Measurements from ENCODE around the gene SYCP2.
"Not testable (repeated sequence)": the region's sequence is repeated elsewhere in the genome, so short reads cannot be mapped to it uniquely, and the experiment has no call there.

Gene SYCP2, protein sequence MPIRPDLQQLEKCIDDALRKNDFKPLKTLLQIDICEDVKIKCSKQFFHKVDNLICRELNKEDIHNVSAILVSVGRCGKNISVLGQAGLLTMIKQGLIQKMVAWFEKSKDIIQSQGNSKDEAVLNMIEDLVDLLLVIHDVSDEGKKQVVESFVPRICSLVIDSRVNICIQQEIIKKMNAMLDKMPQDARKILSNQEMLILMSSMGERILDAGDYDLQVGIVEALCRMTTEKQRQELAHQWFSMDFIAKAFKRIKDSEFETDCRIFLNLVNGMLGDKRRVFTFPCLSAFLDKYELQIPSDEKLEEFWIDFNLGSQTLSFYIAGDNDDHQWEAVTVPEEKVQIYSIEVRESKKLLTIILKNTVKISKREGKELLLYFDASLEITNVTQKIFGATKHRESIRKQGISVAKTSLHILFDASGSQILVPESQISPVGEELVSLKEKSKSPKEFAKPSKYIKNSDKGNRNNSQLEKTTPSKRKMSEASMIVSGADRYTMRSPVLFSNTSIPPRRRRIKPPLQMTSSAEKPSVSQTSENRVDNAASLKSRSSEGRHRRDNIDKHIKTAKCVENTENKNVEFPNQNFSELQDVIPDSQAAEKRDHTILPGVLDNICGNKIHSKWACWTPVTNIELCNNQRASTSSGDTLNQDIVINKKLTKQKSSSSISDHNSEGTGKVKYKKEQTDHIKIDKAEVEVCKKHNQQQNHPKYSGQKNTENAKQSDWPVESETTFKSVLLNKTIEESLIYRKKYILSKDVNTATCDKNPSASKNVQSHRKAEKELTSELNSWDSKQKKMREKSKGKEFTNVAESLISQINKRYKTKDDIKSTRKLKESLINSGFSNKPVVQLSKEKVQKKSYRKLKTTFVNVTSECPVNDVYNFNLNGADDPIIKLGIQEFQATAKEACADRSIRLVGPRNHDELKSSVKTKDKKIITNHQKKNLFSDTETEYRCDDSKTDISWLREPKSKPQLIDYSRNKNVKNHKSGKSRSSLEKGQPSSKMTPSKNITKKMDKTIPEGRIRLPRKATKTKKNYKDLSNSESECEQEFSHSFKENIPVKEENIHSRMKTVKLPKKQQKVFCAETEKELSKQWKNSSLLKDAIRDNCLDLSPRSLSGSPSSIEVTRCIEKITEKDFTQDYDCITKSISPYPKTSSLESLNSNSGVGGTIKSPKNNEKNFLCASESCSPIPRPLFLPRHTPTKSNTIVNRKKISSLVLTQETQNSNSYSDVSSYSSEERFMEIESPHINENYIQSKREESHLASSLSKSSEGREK (N-terminal part only)

DNA sequence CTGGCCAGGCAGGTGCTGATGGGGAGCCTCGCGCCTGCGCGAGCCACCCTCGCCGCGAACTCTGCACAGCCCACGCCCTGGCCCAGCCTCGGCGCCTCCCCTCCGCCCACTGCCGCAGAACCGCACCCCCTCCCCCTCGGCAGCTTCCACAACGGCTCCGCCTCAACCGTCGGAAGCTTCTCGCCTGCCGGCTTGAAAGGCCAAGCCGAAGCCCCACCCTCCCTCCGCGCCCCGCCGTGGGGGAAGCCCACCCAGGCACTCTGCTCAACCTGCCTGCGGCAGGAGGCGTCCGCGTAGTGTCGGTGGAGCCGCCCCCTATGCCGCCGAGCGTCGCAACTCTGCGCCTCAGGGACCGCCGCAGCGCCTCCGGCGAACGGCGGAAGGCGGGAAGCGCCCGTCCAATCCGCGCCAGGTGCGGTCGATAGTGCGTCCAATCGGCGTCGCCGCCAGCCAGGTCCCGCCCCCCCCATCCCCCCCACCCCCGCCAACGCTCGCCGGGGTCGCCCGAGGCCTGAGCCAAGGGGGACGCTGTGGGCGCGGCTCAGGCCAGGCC lies at the start of gene SYCP2:
Gene SYCP2 (minus strand): TSS at position 342 of the 553 bp plus-strand sequence. CDS start 11,224 bp downstream, outside the sequence.
- peak in 28 of 58 donors; percentile 14 to 83 (median 53) for DNase-seq

DNA sequence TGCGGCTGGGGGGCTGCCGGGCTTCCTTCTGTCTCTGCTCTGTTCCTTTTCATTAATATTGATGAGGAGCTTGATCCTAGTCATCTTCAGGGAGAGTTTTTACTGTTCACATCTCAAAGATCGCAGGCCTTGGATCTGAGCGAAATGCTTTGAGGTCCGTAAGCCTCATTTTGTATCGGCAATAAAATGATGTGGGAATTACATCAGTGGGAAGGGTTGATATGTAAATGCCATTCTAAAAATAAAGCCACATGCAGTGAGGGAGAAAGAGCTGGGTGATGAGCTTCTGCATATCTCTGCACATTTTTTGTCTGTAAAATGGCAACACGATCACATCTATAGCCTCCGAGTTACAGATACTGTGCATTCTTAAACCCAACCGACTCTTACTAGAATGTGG lies 49.6 kb upstream of the SYCP2 start:
- DNase-seq: no peak

DNA sequence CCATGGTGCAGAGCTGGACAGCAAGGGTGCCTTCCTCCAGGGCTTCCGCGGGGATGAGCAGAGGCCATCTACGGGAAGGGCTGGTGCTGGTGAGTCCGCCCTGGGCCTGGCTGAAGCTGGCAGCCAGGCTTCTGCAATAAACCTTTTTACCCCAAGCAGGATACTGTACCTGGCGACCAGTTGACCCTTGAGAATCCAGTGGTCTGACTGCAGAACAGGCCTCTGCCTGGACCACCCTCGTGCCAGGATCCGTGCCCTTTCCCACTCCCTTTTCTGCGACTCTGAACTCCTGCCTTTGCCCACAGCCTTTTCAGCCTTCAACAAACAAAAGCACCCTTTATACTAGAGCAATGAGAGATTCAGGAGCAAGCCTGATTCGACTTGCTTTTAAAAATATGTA lies 43.6 kb upstream of the SYCP2 start:
- peak in 20 of 58 donors; percentile 1 to 60 (median 27) for DNase-seq

DNA sequence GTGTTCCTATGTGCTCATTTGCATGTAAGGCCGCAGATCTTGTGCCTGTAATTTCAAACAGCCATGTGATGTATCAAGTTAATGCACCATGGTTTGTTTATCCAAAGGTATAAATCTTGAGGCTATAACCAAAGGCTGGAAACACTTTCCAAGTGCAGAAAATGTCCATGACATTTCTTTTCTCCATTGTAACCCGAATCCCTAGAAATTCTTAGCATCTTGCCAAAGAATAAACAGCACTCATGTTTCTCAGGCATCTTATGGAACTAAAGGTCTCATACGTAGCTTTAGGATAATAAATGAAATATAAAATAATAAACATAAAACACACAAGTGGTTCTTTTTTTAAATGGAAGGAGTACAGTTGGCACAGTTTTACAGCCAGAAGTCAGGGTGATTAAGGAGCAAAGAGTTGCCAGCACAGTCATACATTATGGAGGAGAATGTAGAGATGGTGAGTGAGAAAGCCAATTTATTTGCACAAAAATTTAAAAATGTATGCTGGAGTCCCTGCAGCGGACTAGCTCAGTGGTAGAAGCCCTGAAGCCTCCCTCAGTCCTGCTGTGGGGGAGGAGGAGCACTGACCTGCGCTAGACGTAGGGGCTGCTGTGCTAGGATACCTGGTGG lies 42.8 kb upstream of the SYCP2 start:
- no peak for DNase-seq

DNA sequence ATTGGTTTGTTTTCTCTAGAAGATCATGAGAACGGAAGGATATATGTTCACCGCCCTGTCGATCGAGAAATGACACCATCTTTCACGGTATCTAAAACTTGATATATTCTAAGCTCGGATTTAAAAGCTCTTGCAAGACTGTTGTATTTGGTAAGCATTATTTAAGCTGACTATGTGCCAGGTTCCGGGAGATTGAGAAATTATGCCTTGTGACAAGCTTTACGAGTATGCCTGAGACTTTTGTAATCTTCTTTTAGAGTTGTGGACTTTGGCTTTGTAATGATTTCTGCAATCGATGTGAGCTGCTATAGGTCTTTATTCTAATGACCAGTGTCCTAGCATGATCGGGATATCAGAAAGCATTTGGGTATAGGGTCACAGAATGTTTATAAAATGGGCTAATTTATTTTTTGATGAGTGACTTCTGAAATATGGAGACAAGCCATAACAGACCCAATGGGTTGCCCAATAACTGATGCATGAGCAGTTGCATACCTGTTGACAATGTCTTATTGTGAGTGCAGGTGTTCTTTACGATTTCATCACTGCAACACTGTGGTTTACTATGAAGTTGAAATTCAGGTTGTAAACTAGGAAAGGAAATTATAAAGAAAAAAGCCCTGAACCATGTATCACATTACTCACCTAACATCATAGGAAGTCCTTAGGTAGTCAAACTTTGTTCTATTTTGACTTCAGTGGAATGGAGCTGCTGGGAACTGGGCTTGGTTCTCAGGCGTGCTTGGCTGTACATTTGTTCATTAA lies 38.8 kb upstream of the SYCP2 start:
- DNase-seq: no peak

DNA sequence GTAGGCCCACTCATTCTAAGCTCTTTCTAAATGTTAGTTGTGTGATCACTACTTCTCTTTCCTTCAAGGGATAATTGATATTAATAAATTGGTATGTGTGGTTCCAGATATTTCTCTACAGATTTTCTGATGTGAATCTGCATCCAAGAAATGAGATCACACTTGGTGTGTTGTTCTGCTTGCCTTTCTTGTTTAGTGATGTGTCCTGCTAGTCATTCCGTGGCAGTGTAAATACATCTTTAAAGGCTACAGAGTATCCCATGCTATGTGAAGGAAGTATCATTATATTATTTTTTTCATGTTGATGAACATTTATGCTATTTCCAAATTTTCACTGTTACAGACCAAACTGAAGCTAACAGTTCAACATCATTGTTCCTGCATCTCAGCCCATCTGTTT lies 38.0 kb upstream of the SYCP2 start:
- no peak for DNase-seq

DNA sequence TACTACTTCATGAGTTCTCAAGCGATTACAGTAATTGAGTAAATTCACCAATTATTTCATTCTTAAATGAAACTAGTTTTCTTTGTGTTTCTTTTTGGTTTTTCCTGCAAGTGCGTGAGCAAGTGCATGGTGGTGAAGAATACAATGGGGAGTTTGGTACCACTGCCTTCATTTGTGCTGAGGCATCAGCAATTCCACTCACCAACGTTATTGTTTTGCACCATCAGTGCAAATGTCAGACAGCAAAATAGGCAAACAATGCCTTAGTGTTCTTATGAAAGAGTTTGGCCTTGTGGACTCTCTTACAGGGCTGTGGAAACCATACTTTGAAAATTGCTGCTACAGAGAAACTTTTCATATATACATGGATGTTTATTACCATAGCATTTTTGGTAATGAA lies 33.0 kb upstream of the SYCP2 start:
- DNase-seq: peak in 10 of 58 donors; percentile 13 to 78 (median 32)

DNA sequence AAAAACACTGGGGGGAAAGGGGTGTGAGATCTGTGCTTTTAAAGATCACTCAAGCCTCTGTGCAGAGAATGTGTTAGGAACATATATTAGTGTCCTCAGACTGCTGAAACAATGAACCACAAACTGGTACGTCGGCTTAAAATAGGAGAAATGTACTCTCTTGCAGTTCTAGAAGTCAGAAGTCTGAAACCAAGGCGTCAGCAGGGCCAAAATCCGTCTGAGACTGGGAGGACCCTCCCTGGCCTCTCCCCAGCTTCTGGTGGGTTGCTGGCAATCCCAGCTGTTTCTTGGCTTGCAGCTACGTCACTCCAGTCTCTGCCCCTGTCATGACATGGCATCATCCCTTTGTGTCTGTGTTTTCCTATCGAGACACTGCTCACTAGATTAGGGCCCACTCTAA lies 28.7 kb upstream of the SYCP2 start:
- DNase-seq: no peak

DNA sequence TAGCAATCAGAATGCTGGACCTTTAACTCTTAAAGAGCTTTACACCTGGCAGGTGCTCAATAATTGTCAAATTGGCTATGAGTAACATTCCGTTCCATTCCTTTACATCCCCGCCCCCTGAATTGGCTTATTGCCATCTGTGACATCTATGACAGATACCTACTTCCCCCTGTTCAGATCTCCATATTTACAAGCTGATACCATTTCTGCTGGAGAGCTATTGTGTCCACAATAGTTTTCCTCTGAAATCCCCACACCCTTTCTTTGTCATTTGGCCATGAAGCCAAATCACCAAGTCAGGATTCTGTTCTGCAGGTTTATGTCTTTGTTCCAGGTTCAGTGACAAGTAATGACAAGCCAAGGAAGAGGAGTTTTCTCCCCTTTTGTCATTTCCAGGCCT lies 28.0 kb upstream of the SYCP2 start:
- DNase-seq: no peak

DNA sequence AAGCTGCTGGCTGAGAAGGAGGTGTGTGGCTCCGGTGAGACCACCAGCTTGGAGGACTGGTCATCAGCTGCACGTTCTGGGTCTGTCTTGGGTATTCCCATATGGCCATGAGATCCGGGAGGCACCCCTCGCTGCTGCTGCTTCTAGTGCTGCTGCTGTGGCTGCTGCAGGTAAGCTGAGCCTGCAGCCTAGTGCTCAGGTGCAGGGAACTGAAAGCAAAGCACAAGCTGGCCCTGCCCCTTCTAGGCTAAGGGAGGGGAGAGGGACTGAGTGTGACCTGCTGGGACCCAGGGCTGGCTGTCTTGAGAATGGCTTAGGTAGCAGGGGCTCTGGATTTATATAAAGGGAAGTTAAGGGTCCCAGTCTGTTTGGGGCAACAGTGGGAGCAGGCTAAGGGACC lies 25.2 kb upstream of the SYCP2 start:
- no peak for DNase-seq

DNA sequence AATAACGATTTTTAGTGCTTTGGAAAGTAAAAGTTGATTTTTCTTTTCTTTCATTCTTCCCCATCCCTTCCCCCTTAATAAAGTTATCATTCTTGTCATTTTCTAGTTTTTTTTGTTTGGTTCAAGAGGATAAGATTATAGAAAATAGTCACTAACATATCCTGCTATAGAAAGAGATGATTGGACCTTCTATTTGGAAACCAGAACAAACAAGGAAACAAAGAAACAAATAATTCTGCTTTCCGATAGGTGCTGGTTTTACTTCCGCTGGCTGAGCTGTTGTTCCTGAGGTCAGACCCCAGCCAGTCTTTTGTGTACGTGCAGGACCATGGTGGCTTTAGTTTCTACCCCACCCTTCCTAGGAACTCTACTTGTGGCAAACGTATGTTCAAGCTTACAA lies 24.7 kb upstream of the SYCP2 start, which contains the start of gene CDH26:
Gene CDH26 (plus strand): TSS at position 301 of the 400 bp plus-strand sequence. CDS start 304 bp downstream, outside the sequence.
- DNase-seq: no peak

DNA sequence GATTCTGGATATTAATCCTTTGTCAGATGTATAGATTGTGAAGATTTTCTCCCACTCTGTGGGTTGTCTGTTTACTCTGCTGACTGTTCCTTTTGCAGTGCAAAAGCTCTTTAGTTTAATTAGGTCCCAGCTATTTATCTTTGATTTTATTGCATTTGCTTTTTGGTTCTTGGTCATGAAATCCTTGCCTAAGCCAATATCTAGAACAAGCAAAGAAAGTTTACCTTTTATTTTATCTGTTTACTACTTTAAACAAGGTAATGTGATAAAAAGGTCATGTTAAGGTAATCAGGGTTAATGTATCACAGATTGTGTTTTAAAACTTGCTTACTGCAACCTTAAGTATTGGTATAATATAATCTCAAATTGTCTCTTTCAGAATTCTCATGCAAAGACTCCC lies 24.1 kb upstream of the SYCP2 start:
- DNase-seq: not testable (repeated sequence)

DNA sequence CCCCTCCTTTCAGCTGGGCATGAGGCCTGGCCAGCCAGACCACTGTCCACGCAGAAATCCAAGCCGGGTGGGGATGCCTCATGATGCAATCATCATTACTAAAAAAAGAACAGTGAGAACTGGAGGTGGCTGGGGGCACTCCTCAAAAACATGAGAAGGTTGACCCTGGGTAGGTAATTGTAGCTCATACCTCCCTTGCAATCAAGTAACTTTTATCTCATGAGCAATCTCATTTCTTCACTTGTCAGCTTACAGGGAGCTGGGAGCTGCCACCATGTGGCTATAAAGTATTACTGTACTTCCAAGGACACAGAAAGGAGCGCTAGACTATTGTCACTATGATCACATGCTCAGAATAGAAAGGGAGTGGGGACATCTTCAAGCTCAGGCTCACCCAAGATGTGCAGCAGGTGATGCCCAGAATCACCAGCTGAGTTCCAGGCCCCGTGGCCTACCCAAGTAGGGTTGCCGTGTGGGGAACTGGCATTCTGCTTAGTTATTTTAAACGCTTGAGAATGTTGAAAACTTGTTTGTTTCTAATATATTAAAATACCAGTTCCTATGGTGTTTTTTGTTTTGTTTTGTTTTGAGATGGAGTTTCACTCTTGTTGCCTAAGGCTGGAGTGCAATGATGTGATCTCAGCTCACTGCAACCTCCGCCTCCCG lies 21.8 kb upstream of the SYCP2 start:
- peak in 8 of 58 donors; percentile 11 to 74 (median 24) for DNase-seq

DNA sequence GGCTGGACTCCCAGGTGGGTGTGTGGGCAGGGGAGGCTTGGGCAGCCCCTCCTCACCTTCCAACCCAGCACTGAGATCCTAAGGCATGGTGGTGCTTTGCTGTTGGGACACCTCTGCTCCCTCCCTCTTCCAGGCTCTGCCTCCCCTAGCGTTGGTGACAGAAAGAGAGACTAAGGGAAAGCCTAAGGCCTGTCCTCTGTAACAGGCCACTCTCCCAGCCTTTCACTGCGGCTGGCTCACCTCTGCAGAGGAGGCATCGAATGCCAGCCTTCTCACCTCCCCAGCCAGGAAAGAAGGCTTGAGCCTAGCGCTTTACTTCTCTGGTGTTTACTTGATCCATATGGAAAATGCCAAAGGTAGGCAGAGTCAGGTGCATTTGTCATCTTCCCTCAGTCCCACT lies 21.3 kb upstream of the SYCP2 start:
- no peak for DNase-seq

DNA sequence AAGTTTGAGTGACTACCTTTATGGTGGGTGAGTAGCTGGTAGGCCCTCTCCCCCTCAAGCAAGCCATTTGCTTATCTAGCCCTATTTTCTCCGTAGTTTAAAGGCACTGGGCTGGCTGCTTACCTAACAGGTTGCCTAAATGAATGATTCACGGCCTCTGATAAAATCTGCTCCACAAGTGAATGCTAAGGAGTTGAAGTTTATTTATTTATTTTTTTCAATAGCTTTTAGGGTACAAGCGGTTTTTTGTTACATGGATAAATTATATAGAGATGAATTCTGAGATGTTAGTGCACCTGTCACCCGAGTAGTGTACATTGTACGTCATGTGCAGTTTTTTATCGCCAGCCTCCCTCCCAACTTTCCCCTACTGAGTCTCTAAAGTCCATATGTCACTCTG lies 16.5 kb upstream of the SYCP2 start:
- DNase-seq: no peak

DNA sequence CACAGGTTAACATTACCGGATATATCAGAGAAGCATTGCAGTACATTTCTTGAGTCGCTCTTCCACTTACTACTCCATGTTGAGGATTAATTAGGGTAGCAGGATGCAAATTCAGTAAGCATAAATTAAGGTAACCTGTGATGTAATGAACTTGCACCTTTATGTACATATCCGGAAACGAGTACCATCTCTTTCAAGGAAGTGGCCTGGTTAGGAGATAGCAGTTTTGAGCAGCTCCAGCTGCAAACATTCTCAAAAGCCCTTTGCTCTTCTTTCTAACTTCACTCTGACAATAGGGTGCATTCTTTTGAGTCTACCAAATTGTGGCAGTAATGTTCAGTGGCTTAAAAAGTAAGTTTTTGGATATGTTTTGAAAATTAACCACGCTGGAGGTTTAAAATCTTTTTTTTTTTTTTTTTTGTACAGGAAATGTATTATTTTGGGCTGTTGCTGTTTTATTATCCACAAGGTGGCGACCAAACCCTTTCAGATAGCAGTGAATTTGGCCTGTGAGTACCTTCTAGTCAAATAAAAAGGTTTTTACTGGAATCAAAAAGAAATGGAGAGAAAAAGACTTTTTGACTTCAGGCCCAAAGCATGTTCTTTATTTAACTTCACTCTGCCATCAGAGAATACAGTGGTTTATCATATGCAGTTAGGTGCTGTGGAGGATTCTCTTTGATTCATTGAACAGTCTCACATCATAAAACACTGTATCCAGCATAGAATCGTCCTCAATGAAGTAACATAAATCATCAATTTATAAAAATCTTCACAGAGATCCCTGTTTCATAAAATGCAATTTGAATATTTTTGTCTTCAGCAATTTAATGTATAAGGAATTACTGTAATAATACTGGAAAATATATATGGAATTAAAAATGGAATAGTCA lies 15.6 kb upstream of the SYCP2 start:
- DNase-seq: peak in 5 of 58 donors; percentile 6 to 44 (median 27)

DNA sequence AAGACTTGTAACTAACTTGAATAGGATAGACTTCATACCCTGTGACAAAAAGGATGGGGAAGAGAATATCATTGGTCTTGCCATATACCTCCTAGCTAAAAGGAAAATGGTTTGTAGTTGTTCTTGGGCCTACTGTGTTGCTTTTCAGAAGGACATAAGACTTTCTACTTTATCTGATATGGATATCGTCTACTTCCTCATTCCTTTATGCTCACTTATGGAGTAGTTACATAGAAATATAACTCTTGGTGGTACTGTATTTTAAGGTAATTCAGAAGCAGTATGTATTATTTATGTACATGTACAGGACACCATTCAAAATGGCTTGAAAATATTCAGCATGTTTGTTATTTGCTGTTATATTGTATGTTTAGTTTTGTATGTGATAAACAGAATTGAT lies 14.8 kb upstream of the SYCP2 start:
- no peak for DNase-seq

DNA sequence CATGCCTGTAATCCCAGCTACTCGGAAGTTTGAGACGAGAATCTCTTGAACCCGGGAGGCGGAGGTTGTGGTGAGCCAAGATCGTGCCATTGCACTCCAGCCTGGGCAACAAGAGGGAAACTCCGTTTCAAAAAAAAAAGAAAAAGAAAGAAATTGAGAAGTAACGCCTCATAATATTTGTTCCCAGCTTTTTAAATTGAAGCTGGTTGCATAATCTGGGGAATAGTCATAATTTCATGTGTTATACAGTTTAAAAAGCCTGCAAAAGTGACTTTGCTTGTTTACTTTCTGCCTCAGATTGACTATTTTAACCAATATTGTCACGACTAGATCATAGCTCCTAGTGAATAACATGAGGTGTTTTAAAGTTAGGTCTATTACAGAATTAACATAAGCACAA lies 13.9 kb upstream of the SYCP2 start:
- DNase-seq: no peak
